ENCODE results near the gene MAGEA3. TPM values are rescaled to one million over a fixed set of nuclear protein-coding genes. Genes with fewer than 3 reads are reported as not detected.
"Not testable (repeated sequence)": the region's sequence is repeated elsewhere in the genome, so short reads cannot be mapped to it uniquely, and the experiment has no call there.

MAGEA3 gene
- total RNA-seq, 2 donors from 2014 or later, result not detected

DNA sequence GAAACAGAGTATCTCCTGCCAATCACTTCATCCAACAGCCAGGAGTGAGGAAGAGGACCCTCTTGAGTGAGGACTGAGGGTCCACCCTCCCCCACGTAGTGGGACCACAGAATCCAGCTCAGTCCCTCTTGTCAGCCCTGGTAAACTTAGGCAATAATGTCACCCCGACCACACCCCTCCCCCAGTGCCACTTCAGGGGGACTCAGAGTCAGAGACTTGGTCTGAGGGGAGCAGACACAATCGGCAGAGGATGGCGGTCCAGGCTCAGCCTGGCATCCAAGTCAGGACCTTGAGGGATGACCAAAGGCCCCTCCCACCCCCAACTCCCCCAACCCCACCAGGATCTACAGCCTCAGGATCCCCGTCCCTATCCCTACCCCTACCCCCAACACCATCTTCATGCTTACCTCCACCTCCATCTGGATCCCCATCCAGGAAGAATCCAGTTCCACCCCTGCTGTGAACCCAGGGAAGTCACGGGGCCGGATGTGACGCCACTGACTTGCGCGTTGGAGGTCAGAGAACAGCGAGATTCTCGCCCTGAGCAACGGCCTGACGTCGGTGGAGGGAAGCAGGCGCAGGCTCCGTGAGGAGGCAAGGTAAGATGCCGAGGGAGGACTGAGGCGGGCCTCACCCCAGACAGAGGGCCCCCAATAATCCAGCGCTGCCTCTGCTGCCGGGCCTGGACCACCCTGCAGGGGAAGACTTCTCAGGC, 34.8 kb downstream of the MAGEA3 start, which contains the start of the genes CSAG1 and MAGEA12:
Gene CSAG1 (minus strand): TSS at position 461 of the 715 bp plus-strand sequence. CDS start 1,261 bp downstream, outside the sequence.
Gene MAGEA12 (plus strand): TSS at position 497 of the 715 bp plus-strand sequence. CDS start 2,405 bp downstream, outside the sequence.
- no peak within 1 kb of the TSS for H3K27ac Mint-ChIP-seq
- no peak for ATAC-seq
- no peaks in the 10 kb centered on the region for H3K36me3 Mint-ChIP-seq
- H3K9me3 Mint-ChIP-seq, result no peaks in the 10 kb centered on the region
- no peak for DNase-seq (ENCODE audit: low spot score in 2 of 2)

DNA sequence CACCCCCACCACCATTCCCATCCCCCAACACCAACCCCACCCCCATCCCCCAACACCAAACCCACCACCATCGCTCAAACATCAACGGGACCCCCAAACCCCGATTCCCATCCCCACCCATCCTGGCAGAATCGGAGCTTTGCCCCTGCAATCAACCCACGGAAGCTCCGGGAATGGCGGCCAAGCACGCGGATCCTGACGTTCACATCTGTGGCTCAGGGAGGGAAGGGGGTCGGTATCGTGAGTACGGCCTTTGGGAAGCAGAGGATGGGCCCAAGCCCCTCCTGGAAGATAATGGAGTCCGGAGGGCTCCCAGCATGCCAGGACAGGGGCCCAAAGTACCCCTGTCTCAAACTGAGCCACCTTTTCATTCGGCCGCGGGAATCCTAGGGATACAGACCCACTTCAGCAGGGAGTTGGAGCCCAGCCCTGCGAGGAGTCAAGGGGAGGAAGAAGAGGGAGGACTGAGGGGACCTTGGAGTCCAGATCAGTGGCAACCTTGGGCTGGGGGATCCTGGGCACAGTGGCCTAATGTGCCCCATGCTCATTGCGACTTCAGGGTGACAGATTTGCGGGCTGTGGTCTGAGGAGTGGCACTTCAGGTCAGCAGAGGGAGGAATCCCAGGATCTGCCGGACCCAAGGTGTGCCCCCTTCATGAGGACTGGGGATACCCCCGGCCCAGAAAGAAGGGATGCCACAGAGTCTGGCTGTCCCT, 35.7 kb downstream of the MAGEA3 start:
- not testable (repeated sequence) for DNase-seq (ENCODE audit: low spot score in 2 of 2); H3K27ac Mint-ChIP-seq

GRCh38 chrX:152735101-152735500, 36.5 kb downstream of the MAGEA3 start:
- ATAC-seq (no peak), DNase-seq (ENCODE audit: low spot score in 2 of 2) (no peak)
- Mint-ChIP-seq H3K36me3 (no peaks in the 10 kb centered on the region), H3K9me3 (no peaks in the 10 kb centered on the region), H3K27ac (no peak overlapping the region)

More for the DNA sequence above, 35.7 kb downstream of the MAGEA3 start:
- H3K36me3 Mint-ChIP-seq, H3K9me3 Mint-ChIP-seq, ATAC-seq: not testable (repeated sequence)

DNA sequence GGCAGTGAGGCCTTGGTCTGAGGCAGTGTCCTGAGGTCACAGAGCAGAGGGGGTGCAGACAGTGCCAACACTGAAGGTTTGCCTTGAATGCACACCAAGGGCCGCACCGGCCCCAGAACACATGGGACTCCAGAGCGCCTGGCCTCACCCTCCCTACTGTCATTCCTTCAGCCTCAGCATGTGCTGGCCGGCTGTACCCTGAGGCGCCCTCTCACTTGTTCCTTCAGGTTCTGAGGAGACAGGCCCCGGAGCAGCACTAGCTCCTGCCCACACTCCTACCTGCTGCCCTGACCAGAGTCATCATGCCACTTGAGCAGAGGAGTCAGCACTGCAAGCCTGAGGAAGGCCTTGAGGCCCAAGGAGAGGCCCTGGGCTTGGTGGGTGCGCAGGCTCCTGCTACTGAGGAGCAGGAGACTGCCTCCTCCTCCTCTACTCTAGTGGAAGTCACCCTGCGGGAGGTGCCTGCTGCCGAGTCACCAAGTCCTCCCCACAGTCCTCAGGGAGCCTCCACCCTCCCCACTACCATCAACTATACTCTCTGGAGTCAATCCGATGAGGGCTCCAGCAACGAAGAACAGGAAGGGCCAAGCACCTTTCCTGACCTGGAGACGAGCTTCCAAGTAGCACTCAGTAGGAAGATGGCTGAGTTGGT, 37.4 kb downstream of the MAGEA3 start:
- Mint-ChIP-seq H3K27ac (no peak overlapping the region), H3K36me3 (no peaks in the 10 kb centered on the region), H3K9me3 (no peaks in the 10 kb centered on the region)
- DNase-seq (ENCODE audit: low spot score in 2 of 2), result no peak
- no peak for ATAC-seq

DNA sequence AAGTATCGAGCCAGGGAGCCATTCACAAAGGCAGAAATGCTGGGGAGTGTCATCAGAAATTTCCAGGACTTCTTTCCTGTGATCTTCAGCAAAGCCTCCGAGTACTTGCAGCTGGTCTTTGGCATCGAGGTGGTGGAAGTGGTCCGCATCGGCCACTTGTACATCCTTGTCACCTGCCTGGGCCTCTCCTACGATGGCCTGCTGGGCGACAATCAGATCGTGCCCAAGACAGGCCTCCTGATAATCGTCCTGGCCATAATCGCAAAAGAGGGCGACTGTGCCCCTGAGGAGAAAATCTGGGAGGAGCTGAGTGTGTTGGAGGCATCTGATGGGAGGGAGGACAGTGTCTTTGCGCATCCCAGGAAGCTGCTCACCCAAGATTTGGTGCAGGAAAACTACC, 37.9 kb downstream of the MAGEA3 start:
- not testable (repeated sequence) for H3K36me3 Mint-ChIP-seq; DNase-seq (ENCODE audit: low spot score in 2 of 2); H3K27ac Mint-ChIP-seq; ATAC-seq; H3K9me3 Mint-ChIP-seq

DNA sequence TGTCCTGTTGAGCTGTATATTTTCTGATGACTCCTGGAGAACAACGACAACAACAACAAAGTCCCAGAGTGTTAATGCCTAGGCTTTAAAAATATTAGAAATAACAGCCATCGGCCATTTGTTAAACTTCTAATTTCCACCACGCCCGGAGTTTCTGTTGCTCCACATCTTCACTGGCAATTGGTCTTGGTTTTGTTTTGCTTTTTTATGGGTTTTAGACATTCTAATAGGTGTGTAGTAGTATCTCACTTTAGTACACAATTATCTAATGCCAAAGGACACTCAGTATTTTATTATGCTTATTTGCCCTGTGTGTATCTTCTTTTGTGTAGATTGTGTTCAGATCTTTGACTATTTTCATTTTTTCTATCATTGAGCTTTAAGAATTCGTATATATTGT, 40.0 kb downstream of the MAGEA3 start:
- no peak for DNase-seq (ENCODE audit: low spot score in 2 of 2)
- no peak overlapping the region for H3K27ac Mint-ChIP-seq
- no peak for ATAC-seq
- no peaks in the 10 kb centered on the region for H3K9me3 Mint-ChIP-seq
- no peaks in the 10 kb centered on the region for H3K36me3 Mint-ChIP-seq

Other genes starting within 250 kb of the MAGEA3 start
- gene GABRA3, start 247.5 kb upstream of the MAGEA3 start, total RNA-seq, result not detected
- under 1 TPM in 1 of 2 donors, not detected in 1; 0.10 TPM for gene GABRQ, start 60.9 kb upstream of the MAGEA3 start, total RNA-seq
- not detected for gene CSAG2, start 10.5 kb downstream of the MAGEA3 start, total RNA-seq
- not detected for gene MAGEA2B, start 15.8 kb downstream of the MAGEA3 start, total RNA-seq
- not detected for gene CSAG1, start 34.9 kb downstream of the MAGEA3 start, total RNA-seq
- gene MAGEA12, start 35.0 kb downstream of the MAGEA3 start, total RNA-seq, result not detected
- not detected for gene MAGEA2, start 55.0 kb downstream of the MAGEA3 start, total RNA-seq
- not detected for gene CSAG3, start 60.4 kb downstream of the MAGEA3 start, total RNA-seq
- not detected for gene MAGEA6, start 70.9 kb downstream of the MAGEA3 start, total RNA-seq
- 1 to 10 TPM; 7.4 to 9.4 TPM for gene CETN2, start 132.0 kb downstream of the MAGEA3 start, total RNA-seq
- 10 to 100 TPM; 11.7 to 18.0 TPM for gene NSDHL, start 132.3 kb downstream of the MAGEA3 start, total RNA-seq
- gene ZNF185, start 199.3 kb downstream of the MAGEA3 start, total RNA-seq, result 1 to 10 TPM; 2.0 to 2.3 TPM

Data from activated naive CD4-positive, alpha-beta T cell treated with anti-CD3 and anti-CD28 coated beads, Interleukin-2, amount 50 U/mL, for 72 hours (primary cell).